ENCODE results near the gene HPN.
"Not testable (repeated sequence)": the region's sequence is repeated elsewhere in the genome, so short reads cannot be mapped to it uniquely, and the experiment has no call there.

The HPN gene

DNA sequence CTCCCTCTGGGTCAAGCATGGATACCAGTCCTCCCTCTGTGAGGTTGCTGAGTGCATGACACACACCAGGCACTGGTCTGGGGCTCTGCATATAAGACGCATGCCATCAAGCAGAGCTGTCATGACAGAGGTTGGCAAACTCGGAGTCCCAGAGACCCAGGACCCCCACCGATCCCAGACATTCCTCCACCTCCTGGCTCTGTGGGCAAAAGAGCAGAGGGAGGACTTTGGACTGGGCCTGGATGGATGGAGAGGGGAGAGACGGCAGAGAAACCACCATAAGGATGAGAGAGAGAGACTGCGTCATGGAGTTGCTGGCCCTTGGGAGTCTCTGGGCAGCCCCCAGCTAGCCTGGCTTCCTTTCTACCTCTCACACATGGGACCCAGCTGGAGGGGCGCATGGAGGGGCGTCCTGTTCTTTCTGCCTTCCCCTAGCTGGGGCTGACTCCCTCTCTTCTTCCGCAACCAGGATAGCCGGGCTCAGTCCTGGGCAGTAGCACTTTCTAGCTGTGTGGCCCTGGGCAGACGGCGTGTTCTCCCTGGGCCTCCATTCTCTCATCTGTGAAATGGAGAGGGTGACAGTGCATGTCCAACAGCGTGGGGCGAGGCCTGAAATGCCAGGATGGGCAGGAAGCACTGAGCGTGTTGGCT, 1.6 kb downstream of the HPN start:
- DNase-seq (ENCODE audit: low spot score) = no peak

DNA sequence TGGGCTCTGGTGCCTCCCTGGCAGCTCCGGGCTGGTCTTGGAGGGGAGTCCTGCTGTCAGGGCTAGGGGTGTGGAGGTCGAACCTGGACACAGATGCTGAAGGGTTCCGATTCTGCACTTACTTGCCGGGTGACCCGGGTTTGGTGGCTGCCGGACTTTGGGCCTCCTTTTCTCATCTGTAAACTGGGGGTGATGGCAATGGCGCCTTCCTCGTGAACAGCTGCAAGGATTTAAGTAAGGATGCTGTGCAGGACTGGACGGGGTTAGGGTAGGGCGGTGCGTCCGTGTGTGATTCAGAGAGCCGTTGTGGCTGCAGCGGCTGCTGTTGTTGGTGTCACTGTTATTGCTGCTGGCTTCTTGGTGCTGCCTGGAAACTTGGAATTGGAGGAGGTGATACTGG, 2.4 kb downstream of the HPN start:
- DNase-seq (ENCODE audit: low spot score) = no peak

DNA sequence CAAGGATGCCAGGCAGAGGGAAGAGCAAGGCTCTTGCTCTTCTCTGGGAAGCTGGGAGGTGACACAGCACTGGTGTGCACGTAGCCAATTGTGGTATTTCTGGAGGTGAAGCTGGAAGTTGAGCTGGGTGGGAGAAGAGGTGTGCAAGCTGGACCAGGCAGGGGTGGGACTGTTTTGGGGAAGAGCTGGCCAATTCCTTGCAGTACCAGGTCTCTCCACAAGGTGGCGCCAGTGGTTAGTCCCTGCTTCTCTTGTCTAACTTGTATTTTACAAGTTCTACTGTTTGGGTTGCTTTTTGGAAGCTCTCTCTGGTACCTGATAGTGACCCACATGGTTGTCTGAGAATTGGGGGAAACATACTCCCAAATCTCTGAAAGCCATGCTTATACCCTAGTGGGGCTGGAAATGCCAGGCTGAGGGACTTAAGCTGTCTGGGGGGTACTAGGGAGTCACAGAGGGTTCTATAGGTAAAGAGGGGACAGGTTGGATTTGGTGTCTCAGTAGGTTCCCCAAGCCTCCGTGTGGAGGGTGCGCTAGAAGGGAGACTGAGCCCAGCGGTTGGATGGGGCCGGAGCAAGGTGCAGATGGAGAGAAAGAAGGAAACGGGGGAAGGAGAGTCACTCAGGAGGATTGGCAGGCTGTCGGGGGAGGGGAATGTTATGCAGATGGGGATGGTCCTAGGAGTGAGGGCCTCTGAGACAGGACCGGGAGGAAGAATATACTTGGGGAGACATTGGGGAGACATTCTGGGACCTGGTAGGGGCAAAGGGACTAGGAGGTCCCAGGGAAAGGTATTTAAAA, 3.0 kb downstream of the HPN start:
- DNase-seq (ENCODE audit: low spot score) = peak; percentile 53

DNA sequence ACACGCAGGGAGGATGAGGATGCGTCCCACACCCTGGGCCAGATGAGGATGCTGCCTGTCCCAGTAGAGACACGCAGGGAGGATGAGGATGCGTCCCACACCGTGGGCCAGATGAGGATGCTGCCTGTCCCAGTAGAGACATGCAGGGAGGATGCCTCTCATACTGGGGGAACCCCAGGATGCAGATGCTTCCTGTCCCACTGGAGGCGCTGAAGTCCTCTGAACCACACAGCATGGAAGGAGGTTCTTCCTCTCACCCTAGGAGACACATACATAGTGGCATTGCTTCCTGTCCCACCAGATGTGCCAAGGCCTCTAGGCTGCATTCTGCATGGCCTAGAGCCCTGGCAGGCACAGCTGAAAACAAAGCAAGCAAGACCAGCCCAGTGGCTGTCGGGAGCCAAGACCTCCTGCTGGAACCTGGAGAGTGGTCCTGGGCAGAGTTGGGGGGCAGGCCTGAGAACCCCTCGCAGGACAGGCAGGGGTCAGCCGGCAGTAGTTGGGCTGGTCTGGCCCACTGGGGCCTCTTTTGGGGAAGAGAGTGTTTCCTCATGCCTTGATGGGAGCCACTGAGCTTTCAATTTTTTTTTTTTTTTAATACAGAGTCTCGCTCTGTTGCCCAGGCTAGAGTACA, 4.3 kb downstream of the HPN start:
- DNase-seq (ENCODE audit: low spot score) = peak; percentile 53

DNA sequence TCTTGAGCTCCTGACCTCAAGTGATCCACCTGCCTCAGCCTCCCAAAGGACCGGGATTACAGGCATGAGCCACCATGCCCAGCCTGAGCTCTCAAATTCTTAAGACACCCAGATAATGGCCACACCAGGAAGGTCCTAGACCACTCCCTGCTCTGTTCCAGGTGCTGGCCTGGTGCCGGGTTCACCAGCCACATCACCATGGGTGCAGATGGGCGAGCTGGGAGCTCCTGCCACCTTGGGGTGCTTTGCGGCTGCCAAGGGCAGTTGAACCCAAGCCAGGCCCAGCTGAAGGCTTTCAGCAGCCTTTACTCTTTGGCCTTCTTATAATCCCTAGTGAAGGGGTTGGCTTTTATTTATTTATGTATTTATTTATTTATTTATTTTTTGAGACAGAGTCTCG, 4.9 kb downstream of the HPN start:
- no peak for DNase-seq (ENCODE audit: low spot score)

DNA sequence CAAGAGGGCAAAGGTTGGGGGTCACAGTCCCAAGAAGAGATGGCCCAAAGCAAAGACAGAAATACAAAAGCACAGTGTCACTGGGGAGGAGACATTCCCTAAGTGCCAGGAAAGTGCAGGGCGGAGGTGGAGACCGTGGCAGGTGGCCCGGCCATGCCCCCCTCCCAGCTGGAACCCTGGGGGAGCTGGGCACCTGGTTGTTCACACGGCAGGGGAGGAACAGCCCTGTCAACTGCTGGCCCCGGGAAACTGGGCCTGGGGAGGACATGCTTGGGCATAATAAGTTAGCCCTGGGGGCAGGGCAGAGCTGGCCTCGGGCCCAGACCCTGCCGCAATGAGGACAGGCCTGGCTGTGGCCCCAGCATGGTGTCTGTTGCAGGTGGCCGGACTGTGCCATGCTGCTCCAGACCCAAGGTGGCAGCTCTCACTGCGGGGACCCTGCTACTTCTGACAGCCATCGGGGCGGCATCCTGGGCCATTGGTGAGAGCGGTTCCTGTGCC, 7.4 kb downstream of the HPN start:
- no peak for DNase-seq (ENCODE audit: low spot score)

DNA sequence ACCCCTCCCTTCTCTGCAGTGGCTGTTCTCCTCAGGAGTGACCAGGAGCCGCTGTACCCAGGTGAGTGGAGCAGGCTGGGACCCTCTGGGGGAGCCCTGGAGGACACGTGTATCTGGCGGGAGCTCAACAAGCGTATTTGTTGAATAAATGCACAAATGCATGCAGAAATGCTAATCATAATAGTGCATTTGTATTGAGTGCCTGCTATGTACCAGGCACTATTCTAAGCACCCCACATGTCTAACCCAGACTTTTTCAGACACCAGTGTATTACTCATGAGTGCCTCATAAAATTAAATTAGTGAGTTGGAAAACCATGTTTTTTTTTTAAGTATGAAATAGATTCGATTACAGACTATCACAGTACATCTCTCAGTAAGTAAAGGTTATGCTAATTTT, 7.9 kb downstream of the HPN start:
- DNase-seq (ENCODE audit: low spot score) = no peak

DNA sequence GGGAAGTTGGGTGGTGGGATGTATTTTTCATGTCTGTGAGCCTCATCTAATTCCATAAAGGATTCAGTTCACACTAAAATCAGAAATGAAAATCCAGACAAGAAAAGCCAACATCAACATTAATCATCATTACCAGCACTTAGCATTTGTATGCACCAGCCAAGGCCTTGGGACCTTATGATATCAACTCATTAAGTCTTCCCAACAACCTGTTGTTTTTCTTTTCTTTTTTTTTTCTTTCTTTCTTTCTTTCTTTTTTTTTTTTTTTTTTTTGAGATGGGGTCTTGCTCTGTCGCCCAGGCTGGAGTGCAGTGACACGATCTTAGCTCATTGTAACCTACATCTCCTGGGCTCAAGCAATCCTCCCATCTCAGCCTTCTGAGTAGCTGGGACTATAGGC, 9.1 kb downstream of the HPN start:
- not testable (repeated sequence) for DNase-seq (ENCODE audit: low spot score)

DNA sequence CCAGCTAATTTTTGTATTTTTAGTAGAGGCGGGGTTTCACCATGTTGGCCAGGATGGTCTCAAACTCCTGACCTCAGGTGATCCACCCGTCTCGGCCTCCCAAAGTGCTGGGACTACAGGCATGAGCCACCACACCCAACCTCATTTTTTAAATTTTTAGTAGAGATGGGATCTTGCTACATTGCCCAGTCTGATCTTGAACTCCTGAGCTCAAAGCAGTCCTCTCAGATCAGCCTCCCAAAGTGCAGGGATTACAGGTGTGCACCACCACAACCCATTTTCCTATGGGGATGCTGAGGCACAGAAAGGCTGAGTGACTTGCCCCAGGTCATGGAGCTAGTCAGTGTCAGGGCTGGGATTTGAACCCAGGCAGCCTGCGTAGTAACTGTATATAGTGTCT, 9.7 kb downstream of the HPN start:
- DNase-seq (ENCODE audit: low spot score) = not testable (repeated sequence)

DNA sequence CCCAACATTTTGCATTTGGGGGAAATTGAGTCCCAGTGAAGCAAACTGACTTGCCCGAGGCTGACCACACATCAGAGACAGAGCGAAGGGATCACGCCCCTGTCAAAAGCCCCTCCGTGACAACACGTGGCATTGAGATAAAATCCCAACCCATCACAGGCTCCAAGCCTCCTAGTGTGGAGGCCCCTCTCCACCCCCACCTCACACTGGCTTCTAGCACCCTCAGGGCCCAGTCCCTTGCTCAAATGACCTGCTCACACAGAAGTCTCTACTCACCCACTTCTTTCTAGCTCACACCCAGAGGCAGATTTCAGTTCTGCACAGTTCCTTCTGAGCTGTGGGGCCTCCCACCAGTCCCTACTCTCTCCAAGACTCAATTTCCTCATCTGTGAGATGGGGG, 10.3 kb downstream of the HPN start:
- DNase-seq (ENCODE audit: low spot score) = no peak

DNA sequence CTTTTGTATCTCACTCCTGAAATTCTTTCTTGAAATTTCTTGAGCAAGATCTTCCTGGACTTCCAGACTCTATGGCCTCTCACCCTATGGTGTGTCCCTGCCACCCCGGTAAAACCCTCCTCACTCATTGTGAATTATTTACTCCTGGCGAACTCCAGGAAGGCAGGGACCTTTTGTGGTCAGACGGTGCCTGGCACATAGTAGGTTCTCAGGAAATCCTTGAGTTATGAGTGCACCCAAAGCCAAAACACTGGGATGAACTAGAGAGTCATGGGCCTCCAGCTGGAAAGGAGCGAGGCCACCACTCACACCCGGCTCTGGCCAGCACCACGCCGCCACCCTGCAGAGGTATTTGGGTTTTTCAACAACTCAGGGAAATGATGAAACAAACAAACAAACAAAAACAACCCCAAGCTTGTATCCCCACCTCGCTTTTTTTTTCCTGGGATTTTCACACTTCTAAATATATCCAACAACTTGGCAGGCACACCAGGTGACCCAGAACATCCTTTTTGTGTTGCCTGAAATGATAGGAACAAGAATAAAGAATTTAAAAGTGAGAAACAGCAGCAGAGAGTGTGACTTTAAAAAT, 11.2 kb downstream of the HPN start:
- no peak for DNase-seq (ENCODE audit: low spot score)

DNA sequence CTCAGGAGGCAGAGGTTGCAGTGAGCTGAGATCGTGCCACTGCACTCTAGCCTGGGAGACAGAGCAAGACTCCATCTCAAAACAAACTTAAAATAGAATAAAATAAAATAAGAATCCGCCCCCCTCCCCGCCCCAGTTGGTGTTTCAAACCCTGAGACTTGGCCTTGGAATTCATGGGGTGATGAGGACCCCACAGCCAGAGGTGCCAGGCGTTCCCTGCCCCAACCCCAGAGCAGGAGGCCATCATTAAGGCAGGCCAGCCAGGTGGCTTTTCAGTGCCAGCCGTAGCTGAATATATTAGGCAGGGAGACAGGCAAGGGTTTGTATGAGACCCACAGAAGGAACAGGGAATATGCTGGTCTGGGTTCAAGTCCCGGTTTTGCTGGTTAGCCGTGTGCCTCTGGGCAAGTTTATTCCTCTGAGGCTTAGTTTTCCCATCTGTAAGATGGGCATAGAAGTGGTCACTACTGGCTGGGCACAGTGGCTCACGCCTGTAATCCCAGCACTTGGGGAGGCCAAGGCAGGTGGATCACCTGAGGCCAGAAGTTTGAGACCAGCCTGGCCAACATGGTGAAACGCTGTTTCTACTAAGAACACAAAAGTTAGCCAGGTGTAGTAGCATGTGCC, 12.3 kb downstream of the HPN start:
- DNase-seq (ENCODE audit: low spot score) = no peak

DNA sequence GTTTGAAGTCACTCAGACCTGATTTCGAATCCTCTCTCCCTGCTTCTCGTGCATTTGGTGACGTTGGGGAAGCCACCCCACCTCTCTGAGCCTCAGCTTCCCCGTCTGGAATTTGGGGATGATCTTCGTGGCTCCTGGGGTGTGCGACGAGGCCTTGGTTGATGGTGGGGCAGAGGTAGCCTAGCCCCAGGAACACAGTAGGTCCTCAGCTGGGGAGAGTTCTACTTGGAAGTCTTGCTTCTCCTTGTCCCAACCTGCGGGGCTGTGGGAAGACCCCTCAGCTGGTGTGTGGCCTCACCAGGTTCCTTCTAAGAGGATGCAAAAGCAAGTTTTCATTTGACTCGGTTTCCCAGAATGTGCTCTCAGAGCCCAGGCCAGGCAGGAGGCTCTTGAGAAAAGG, 13.1 kb downstream of the HPN start:
- DNase-seq (ENCODE audit: low spot score) = no peak

DNA sequence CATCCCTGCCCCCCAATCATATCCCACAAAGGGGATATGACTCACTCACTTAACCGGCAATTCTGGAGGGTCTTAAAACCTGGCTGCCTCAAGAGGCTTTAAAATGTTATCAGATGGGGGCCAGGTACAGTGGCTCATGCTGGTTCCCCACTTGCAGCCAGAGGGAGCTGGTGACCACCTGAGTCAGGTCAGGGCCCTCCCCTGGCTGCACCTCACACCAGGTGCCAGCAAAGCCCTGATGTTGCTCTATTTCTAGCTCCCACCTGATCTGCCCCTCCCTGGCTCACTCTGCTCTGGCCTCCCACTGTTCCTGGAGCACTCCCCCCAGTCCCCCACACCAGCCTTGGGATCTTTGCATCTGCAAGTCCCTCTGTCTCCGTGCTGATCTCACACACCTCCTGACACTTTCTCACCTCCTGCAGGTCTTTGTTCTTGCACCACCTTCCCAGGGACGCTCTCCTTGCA, 14.2 kb downstream of the HPN start:
- DNase-seq (ENCODE audit: low spot score) = peak; percentile 60

DNA sequence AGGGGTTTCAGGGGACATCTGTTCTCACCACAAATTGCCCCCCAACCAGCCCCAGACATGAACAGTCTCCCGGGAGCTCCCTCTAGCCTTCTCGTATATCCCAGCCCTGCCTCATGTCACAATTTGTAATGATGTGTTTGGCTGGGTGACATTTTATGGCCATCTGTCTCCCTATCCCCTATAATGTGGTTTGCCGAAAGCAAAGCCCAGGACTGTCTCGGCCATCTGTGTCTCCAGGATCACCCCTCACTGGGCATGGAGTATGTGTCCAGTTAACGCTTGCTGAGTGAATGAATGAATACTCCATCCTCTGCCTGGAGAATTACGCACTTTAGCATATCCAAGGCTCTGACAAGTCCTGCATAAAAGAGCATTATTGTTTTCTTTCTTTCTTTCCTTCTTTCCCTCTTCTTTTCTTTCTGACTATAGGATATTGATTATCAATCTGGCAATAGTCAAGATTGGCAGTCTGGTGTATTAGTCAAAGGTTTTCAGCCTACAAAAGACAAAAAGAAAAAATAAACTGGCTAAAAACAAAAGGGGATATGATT, 15.1 kb downstream of the HPN start:
- DNase-seq (ENCODE audit: low spot score) = no peak

DNA sequence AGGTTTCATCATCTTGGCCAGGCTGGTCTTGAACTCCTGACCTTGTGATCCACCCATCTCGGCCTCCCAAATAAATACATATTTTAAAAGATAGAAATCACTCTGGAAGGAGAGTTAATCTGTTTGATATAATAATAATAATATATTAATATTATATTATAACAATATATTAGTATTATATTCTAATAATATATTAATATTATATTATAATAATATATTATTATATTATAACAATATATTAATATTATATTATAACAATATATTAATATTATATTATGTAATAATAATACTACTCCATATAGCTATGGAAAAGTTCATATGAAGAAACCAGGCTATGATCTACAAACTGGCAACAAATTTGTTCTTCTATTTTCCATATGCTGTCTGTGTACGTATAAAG, 16.8 kb downstream of the HPN start:
- no peak for DNase-seq (ENCODE audit: low spot score)

DNA sequence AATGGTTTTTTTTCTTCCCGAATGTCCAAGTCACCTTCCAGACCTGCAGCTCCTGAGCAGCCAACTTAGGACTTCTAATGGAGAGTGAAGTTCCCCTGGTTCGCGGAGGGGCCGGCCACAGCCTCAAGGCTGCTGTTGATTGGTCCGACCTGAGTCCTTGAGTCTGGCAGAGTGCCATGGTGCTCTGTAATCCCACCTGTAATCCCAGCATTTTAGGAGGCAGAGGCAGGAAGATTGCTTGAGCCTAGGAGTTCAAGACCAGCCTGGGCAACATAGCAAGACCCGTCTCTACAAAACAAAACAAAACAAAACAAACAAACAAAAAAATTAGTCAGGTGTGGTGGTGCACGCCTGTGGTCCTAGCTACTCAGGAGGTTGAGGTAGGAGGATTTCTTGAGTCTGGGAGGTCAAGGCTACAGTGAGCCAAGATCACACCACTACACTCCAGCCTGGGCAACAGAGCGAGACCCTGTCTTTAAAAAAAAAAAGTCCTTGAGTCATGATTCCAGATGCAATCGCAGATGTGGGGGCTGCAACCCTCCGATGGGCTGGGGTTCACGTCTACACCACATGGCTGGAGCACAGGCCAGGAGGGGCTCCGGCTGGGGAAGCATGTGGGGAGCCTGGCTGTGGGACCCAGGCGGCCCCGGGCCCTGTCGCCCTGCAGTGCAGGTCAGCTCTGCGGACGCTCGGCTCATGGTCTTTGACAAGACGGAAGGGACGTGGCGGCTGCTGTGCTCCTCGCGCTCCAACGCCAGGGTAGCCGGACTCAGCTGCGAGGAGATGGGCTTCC, 17.7 kb downstream of the HPN start:
- no peak for DNase-seq (ENCODE audit: low spot score)

DNA sequence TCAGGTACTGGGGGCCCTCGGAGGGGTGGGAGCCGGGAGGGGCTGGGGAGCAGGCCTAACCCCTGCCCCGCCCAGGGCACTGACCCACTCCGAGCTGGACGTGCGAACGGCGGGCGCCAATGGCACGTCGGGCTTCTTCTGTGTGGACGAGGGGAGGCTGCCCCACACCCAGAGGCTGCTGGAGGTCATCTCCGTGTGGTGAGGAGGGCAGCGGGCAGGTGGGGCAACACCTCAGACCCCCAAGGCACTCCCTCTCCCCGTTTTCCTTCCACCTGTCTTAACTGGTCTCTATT, 18.2 kb downstream of the HPN start:
- no peak for DNase-seq (ENCODE audit: low spot score)

DNA sequence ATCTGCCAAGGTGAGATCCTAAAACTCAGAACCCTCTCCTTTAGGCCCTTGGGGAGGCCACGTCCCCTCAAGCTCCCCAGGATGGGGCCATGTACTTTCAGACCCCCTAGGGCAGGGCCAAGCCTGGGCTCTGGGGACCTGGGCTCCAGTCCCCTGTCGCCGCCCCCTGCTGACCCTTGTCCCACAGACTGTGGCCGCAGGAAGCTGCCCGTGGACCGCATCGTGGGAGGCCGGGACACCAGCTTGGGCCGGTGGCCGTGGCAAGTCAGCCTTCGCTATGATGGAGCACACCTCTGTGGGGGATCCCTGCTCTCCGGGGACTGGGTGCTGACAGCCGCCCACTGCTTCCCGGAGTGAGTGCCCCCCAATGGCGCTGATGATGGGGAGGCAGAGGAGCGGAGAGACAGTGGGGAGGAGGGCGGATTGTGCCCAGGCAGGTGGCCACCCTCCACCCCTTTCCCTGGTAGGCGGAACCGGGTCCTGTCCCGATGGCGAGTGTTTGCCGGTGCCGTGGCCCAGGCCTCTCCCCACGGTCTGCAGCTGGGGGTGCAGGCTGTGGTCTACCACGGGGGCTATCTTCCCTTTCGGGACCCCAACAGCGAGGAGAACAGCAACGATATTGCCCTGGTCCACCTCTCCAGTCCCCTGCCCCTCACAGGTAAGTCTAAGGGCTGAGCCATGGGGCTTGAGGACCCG, 18.8 kb downstream of the HPN start:
- DNase-seq (ENCODE audit: low spot score) = no peak

DNA sequence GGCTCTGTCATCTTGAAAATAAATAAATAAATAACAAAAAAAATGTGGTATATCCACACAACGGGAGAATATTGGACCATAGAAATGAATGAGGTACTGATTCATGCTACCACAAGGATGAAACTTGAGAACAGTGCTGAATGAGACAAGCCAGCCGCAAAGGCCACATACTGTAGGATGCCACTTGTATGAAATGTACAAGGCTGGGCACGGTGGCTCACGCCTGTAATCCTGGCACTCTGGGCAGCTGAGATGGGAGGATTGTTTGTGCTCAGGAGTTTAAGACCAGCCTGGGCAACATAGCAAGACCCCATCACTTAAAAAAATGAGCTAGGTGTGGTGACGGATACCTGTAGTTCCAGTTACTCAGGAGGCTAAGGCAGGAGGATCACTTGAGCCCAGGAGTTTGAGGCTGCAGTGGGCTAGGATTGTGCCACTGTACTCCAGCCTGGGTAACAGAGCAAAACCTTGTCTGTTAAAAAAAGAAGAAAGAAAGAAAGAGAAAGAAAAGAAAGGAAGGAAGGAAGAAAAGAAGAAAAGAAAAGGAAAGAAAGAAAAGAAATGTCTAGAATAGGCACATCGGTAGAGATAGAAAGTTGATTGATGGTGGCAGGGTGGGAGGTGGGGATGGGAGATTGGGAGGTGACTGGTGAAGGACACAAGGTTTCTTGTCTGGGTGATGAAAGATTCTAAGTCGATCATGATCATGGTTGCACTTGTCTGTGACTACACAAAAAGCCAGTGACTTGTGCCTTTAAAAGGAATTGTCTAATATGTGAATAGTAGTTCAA, 20.3 kb downstream of the HPN start:
- DNase-seq (ENCODE audit: low spot score) = peak; percentile 55

Data from SW480 (cell line).